GM13977 (cell line): ENCODE results near the gene DPYSL5.

Experiments used
- DNase-seq: peaks from one replicate; pipeline ENCODE4 v3.0.0; 2012; ENCODE audit warnings: low spot score
- in situ Hi-C: fragments of 300-500 bp; cut with MboI; formaldehyde crosslinking; loops from one replicate; pipeline ENCODE4 v1.12.0; 2022; ENCODE audit warnings: low sequenced_read_pairs, low pct_unique_long_range_greater_than_20kb, mixed read lengths, inconsistent platforms; ENCODE audit not compliant: unreplicated experiment
- TF ChIP-seq, protein P1 (sequence below): IDR thresholded peaks from 2 replicates; pipeline ENCODE4 v1.5.1; 2012; ENCODE audit warnings: mild to moderate bottlenecking, control low read depth; ENCODE audit not compliant: insufficient read depth; ENCODE audit errors: extremely low read depth, missing control alignments

DPYSL5 gene

GRCh38 chr2:26860211-26860850, 12.4 kb downstream of the DPYSL5 start:
- in situ Hi-C loops: no loop called here
- no peak for DNase-seq
- TF ChIP-seq, protein P1, sequence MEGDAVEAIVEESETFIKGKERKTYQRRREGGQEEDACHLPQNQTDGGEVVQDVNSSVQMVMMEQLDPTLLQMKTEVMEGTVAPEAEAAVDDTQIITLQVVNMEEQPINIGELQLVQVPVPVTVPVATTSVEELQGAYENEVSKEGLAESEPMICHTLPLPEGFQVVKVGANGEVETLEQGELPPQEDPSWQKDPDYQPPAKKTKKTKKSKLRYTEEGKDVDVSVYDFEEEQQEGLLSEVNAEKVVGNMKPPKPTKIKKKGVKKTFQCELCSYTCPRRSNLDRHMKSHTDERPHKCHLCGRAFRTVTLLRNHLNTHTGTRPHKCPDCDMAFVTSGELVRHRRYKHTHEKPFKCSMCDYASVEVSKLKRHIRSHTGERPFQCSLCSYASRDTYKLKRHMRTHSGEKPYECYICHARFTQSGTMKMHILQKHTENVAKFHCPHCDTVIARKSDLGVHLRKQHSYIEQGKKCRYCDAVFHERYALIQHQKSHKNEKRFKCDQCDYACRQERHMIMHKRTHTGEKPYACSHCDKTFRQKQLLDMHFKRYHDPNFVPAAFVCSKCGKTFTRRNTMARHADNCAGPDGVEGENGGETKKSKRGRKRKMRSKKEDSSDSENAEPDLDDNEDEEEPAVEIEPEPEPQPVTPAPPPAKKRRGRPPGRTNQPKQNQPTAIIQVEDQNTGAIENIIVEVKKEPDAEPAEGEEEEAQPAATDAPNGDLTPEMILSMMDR: no peak

GRCh38 chr2:26861610-26862224, 13.8 kb downstream of the DPYSL5 start:
- TF ChIP-seq, protein P1: no peak
- in situ Hi-C loops: no loop called here
- DNase-seq: no peak

GRCh38 chr2:26864226-26864625, 16.3 kb downstream of the DPYSL5 start:
- DNase-seq: no peak
- TF ChIP-seq, protein P1: no peak
- in situ Hi-C loops: no loop called here

DNA sequence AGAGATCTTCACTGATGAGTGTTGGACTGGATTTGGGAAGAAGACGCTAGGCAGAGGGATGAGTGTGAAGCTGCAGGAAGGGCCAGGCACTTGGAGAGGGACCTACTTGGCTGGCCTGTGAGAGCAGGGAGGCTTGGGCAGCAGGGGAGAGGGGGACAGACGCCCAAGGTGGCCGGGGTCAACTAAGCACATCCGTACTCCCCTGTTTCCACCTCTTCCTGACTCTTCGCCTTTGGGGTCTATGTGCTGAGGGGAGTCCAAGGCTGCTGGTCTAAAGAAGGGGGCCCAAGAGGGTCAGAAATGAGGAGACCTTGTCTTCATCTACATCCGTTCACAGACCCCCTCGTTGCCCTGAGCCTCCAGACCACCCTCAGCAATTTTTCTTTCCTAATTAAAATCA, 16.7 kb downstream of the DPYSL5 start:
- DNase-seq: no peak
- in situ Hi-C loops: no loop called here
- TF ChIP-seq, protein P1: no peak

- TF ChIP-seq, protein P1: no peak
- DNase-seq: no peak
- in situ Hi-C loops: no loop called here
These were observed 22.7 kb downstream of the DPYSL5 start for GRCh38 chr2:26870585-26871095.

GRCh38 chr2:26873286-26873983, 25.5 kb downstream of the DPYSL5 start:
- no peak for DNase-seq
- in situ Hi-C loops: no loop called here
- TF ChIP-seq, protein P1: no peak
